Measurements from ENCODE around the gene HIVEP3. TPM values are rescaled to one million over a fixed set of nuclear protein-coding genes. Genes with fewer than 3 reads are reported as not detected.

Gene HIVEP3
- total RNA-seq, 1 experiment from 2014 or later, result 1.4 TPM

- no peak overlapping the region for H3K9ac ChIP-seq (ENCODE audit: extremely low read depth, insufficient read length, low read length)
- H3T11ph ChIP-seq (ENCODE audit: low read length), result no peak overlapping the region
- H3K79me1 ChIP-seq (ENCODE audit: insufficient read depth, low read depth, low read length, poor library complexity, severe bottlenecking), result no peaks in the 10 kb centered on the region
- no CpG with 5 or more reads among the region's 4 CpGs for WGBS (ENCODE audit: extremely low coverage, insufficient read length, low lambda C conversion rate)
- H2BK5ac ChIP-seq (ENCODE audit: insufficient read length, low read length), result no peak overlapping the region
- H3K79me2 ChIP-seq (ENCODE audit: insufficient read depth, low read length), result no peaks in the 10 kb centered on the region
- peaks cover 7% of the 10 kb centered on the region; the same call in 1 of the 2 replicates for H3K4me1 ChIP-seq (ENCODE audit: insufficient read depth, low read length)
- no peak overlapping the region for H4K5ac ChIP-seq (ENCODE audit: insufficient read length, low read depth, low read length)
- no peak overlapping the region for H3K27ac ChIP-seq (ENCODE audit: insufficient read length, low read depth, low read length)
- no peak overlapping the region for H3K4ac ChIP-seq (ENCODE audit: low read depth, low read length)
- no peaks in the 10 kb centered on the region for H3K23me2 ChIP-seq (ENCODE audit: insufficient read length, low read depth, low read length, poor library complexity, severe bottlenecking)
- no peaks in the 10 kb centered on the region for H3K9me3 Mint-ChIP-seq
- no peak overlapping the region for H2BK20ac ChIP-seq (ENCODE audit: low read depth, low read length, poor library complexity, severe bottlenecking)
- H3K4me2 ChIP-seq (ENCODE audit: insufficient read depth, insufficient read length, low read length), result no peak overlapping the region
- H3K27me3 Mint-ChIP-seq (ENCODE audit: low read depth), result no peaks in the 10 kb centered on the region; the same call in none of the 2 replicates
- H3K18ac ChIP-seq (ENCODE audit: insufficient read length, low read depth, low read length), result no peak overlapping the region
- H3K56ac ChIP-seq (ENCODE audit: insufficient read length, low read depth, low read length), result no peak overlapping the region
- no peak overlapping the region for H2AFZ ChIP-seq (ENCODE audit: low read length)
- H4K91ac ChIP-seq (ENCODE audit: insufficient read length, low read depth, low read length), result no peak overlapping the region
- H2AK5ac ChIP-seq (ENCODE audit: insufficient read length, low read length), result no peak overlapping the region
- no peak overlapping the region for H2BK15ac ChIP-seq (ENCODE audit: low read depth, low read length)
- H3K14ac ChIP-seq (ENCODE audit: insufficient read depth, low read length), result no peak overlapping the region
- peaks cover 35 to 41% of the 10 kb centered on the region in 2 experiments for H3K4me1 Mint-ChIP-seq
- H3K9me3 ChIP-seq (ENCODE audit: control insufficient read depth, low read depth, low read length), result no peaks in the 10 kb centered on the region
- H3K27ac Mint-ChIP-seq, result no peak overlapping the region
- TF ChIP-seq CTCF (conservative IDR thresholded peaks at IDR 0.05), result no peak
- H3K36me3 Mint-ChIP-seq (ENCODE audit: insufficient read depth in 1 of 3, low read depth in 3 of 3), result no peaks in the 10 kb centered on the region
- no peak overlapping the region for H3K23ac ChIP-seq (ENCODE audit: insufficient read length, low read depth, low read length)
- no peak for DNase-seq
- no peaks in the 10 kb centered on the region for H4K20me1 ChIP-seq (ENCODE audit: control insufficient read depth, insufficient read depth, insufficient read length)
- no peak overlapping the region for H3K4me3 Mint-ChIP-seq
- H2BK120ac ChIP-seq (ENCODE audit: low read depth, low read length, poor library complexity, severe bottlenecking), result no peak overlapping the region
- H2BK12ac ChIP-seq (ENCODE audit: insufficient read length, low read depth, low read length), result no peak overlapping the region
- no peaks in the 10 kb centered on the region for H3K27me3 ChIP-seq (ENCODE audit: insufficient read depth, low read length)
- no peak overlapping the region for H4K8ac ChIP-seq (replicated peaks; ENCODE audit: insufficient read length, low read depth, low read length)
Measured at GRCh38 chr1:41827991-41828570, 90.6 kb downstream of the HIVEP3 start.

Measured in H9 (cell line).